ENCODE results near the gene PERCC1. TPM values are rescaled to one million over a fixed set of nuclear protein-coding genes. Genes with fewer than 3 reads are reported as not detected.
A peak's percentile ranks its signal among the peaks of the same experiment; 100 is the strongest.
"Not testable (repeated sequence)": the region's sequence is repeated elsewhere in the genome, so short reads cannot be mapped to it uniquely, and the experiment has no call there.

Gene PERCC1
- total and polyA plus RNA-seq, 5 donors from 2014 or later, result not detected

DNA sequence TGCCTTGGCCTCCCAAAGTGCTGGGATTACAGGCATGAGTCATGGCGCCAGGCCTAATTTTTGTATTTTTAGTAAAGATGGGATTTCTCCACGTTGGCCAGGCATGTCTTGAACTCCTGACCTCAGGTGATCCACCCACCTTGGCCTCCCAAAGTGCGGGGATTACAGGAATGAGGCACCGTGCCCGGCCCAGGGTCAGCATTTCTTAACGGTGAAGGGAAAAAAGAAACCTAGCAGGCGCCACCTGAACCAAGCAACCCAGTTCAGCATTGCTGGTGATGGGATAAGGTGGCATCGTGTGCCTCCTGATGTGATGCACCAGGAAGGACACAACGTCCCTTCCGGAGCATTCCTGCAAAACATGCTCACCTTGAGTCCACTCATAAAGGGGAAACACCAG lies 46.2 kb downstream of the PERCC1 start:
- no peak overlapping the region for H3K4me3 ChIP-seq (ENCODE audit: low read depth, low read length)
- Mint-ChIP-seq H3K27me3 (peaks cover 8% of the 10 kb centered on the region), H3K4me3 (peak overlapping the region in 3 of 4 donors; percentile 22 to 47 (median 43)), H3K4me1 (peaks cover 0 to 26% (median 12%) of the 10 kb centered on the region in 4 donors), H3K36me3 (peaks cover 3% of the 10 kb centered on the region), H3K9me3 (peaks cover 0 to 1% (median 0%) of the 10 kb centered on the region in 7 donors), H3K27ac (no peak overlapping the region)
- no peaks in the 10 kb centered on the region for H3K27me3 ChIP-seq (ENCODE audit: control insufficient read depth, insufficient read depth, low read length)
- ATAC-seq (ENCODE audit: low read depth in 2 of 2) (no peak), DNase-seq (no peak)
- H3K9me3 ChIP-seq (ENCODE audit: control insufficient read depth in 2 of 2, low read length in 2 of 2), result no peaks in the 10 kb centered on the region
- H3K36me3 ChIP-seq (ENCODE audit: control insufficient read depth, insufficient read depth, low read length), result no peaks in the 10 kb centered on the region
- peaks cover 20% of the 10 kb centered on the region for H3K4me1 ChIP-seq (ENCODE audit: control insufficient read depth, insufficient read depth, low read length, poor library complexity, severe bottlenecking)
- H3K27ac ChIP-seq (ENCODE audit: insufficient read depth, low read length, poor library complexity, severe bottlenecking), result no peak overlapping the region

DNA sequence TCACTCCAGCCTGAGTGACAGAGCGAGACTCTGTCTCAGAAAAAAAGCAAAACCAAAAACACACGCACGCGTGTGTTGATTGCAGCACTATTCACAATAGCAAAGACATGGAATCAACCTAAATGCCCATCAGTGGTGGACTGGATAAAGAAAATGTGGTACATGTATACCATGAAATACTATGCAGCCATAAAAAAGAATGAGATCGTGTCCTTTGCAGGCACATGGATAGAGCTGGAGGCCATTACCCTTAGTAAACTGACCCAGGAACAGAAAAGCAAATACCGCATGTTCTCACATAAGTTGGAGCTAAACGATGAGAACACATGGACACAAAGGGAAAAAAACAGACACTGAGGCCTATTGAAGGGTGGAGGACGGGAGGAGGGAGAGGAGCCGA lies 48.1 kb downstream of the PERCC1 start:
- H3K4me3 ChIP-seq (ENCODE audit: low read depth, low read length), result not testable (repeated sequence)

DNA sequence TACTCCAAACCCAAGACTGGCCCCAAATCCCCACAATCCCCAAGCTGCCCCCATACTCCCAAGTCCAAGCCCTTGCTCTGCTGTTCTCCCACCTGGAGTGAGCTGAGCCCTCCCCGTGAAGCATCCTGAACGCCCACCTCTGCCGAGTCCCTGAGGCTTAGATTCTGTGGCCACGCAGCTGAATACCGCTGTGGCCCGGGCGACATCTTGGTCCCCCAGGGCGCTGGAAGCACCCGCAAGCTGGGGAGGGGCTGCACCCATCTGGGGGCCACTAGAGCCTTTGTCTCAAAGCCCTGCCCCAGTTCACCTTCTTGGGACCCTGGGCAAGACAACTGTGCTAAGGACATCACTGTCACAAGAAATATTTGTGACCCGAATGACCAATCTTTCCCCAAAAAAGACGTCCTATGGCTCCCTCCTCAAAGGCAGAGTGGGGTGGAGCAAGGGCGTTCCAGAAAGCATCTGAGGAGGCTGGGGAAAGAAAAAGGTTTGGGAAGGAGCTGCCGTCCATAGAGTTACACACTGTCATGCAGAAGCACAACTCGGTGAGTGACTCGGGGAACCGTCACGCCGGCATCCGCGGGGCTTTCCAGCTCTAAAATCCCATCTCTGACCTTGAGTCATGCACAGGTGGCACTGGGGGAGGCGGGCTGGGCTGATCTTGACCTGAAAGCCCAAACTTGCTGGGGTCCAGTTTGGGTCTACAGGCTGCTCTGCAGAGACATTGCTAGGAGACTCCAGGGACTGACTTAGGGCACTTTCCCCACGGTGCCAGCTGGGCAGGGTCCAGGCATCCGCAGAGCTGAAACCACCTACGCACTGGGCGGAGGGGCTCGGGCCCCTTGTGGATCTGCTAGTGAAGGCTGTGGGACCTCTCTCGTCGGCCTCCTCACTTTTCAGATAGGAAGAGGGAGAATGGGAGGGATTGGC lies 51.3 kb downstream of the PERCC1 start:
- H3K4me3 Mint-ChIP-seq, result no peak overlapping the region
- peaks cover 0 to 1% (median 0%) of the 10 kb centered on the region in 7 donors for H3K9me3 Mint-ChIP-seq
- H3K36me3 ChIP-seq (ENCODE audit: control insufficient read depth, insufficient read depth, low read length), result no peaks in the 10 kb centered on the region
- no peak for ATAC-seq (ENCODE audit: low read depth in 2 of 2)
- no peak overlapping the region for H3K27ac Mint-ChIP-seq
- no peaks in the 10 kb centered on the region for H3K27me3 ChIP-seq (ENCODE audit: control insufficient read depth, insufficient read depth, low read length)
- H3K27me3 Mint-ChIP-seq, result peaks cover 12% of the 10 kb centered on the region
- H3K36me3 Mint-ChIP-seq, result no peaks in the 10 kb centered on the region
- no peaks in the 10 kb centered on the region for H3K4me1 ChIP-seq (ENCODE audit: control insufficient read depth, insufficient read depth, low read length, poor library complexity, severe bottlenecking)
- H3K4me1 Mint-ChIP-seq, result no peaks in the 10 kb centered on the region
- no peaks in the 10 kb centered on the region for H3K9me3 ChIP-seq (ENCODE audit: control insufficient read depth in 2 of 2, low read length in 2 of 2)
- H3K4me3 ChIP-seq (ENCODE audit: low read depth, low read length), result no peak overlapping the region
- no peak overlapping the region for H3K27ac ChIP-seq (ENCODE audit: insufficient read depth, low read length, poor library complexity, severe bottlenecking)
- no peak for DNase-seq

More for the DNA sequence above, 48.1 kb downstream of the PERCC1 start:
- Mint-ChIP-seq H3K4me1 (peaks cover 0 to 11% (median 3%) of the 10 kb centered on the region in 4 donors), H3K27ac (peak overlapping the region in 1 of 3 donors; percentile 49), H3K27me3 (peaks cover 12% of the 10 kb centered on the region)
- ATAC-seq (ENCODE audit: low read depth in 2 of 2); H3K27me3 ChIP-seq (ENCODE audit: control insufficient read depth, insufficient read depth, low read length); H3K27ac ChIP-seq (ENCODE audit: insufficient read depth, low read length, poor library complexity, severe bottlenecking); H3K9me3 Mint-ChIP-seq; DNase-seq; H3K4me3 Mint-ChIP-seq; H3K36me3 ChIP-seq (ENCODE audit: control insufficient read depth, insufficient read depth, low read length); H3K36me3 Mint-ChIP-seq; H3K9me3 ChIP-seq (ENCODE audit: control insufficient read depth in 2 of 2, low read length in 2 of 2): not testable (repeated sequence)
- H3K4me1 ChIP-seq (ENCODE audit: control insufficient read depth, insufficient read depth, low read length, poor library complexity, severe bottlenecking), result peaks cover 17% of the 10 kb centered on the region

Other genes starting within 250 kb of the PERCC1 start
- gene TPSG1, start 205.8 kb upstream of the PERCC1 start, total RNA-seq, result not detected
- gene TPSG1, start 205.8 kb upstream of the PERCC1 start, polyA plus RNA-seq, result not detected
- not detected for gene TPSB2, start 200.9 kb upstream of the PERCC1 start, total RNA-seq
- gene TPSB2, start 200.9 kb upstream of the PERCC1 start, polyA plus RNA-seq, result not detected
- gene TPSAB1, start 190.4 kb upstream of the PERCC1 start, total RNA-seq, result not detected
- not detected for gene TPSAB1, start 190.4 kb upstream of the PERCC1 start, polyA plus RNA-seq
- not detected for gene TPSD1, start 175.0 kb upstream of the PERCC1 start, total RNA-seq
- gene TPSD1, start 175.0 kb upstream of the PERCC1 start, polyA plus RNA-seq, result not detected
- 205 TPM for gene UBE2I, start 121.4 kb upstream of the PERCC1 start, total RNA-seq
- 100 to 1,000 TPM in 1 of 4 donors, 10 to 100 TPM in 3; 75.5 to 124 (median 89.6) TPM for gene UBE2I, start 121.4 kb upstream of the PERCC1 start, polyA plus RNA-seq
- gene BAIAP3, start 97.4 kb upstream of the PERCC1 start, total RNA-seq, result 3.1 TPM
- under 1 TPM; 0.11 to 0.79 (median 0.27) TPM for gene BAIAP3, start 97.4 kb upstream of the PERCC1 start, polyA plus RNA-seq
- gene TSR3, start 79.2 kb upstream of the PERCC1 start, total RNA-seq, result 31.5 TPM
- 100 to 1,000 TPM in 1 of 4 donors, 10 to 100 TPM in 3; 81.1 to 103 (median 94.1) TPM for gene TSR3, start 79.2 kb upstream of the PERCC1 start, polyA plus RNA-seq
- gene GNPTG, start 79.1 kb upstream of the PERCC1 start, total RNA-seq, result 44.1 TPM
- gene GNPTG, start 79.1 kb upstream of the PERCC1 start, polyA plus RNA-seq, result 10 to 100 TPM; 43.2 to 51.3 (median 46.3) TPM
- gene UNKL, start 16.4 kb upstream of the PERCC1 start, total RNA-seq, result 94.3 TPM
- gene UNKL, start 16.4 kb upstream of the PERCC1 start, polyA plus RNA-seq, result 1 to 10 TPM; 6.3 to 9.6 (median 8.1) TPM
- gene UQCC4, start 10.3 kb upstream of the PERCC1 start, total RNA-seq, result 6.6 TPM
- gene UQCC4, start 10.3 kb upstream of the PERCC1 start, polyA plus RNA-seq, result 10 to 100 TPM; 35.0 to 39.6 (median 36.8) TPM
- gene CCDC154, start 13.5 kb downstream of the PERCC1 start, total RNA-seq, result 2.6 TPM
- gene CCDC154, start 13.5 kb downstream of the PERCC1 start, polyA plus RNA-seq, result not detected
- 104 TPM for gene CLCN7, start 44.0 kb downstream of the PERCC1 start, total RNA-seq
- gene CLCN7, start 44.0 kb downstream of the PERCC1 start, polyA plus RNA-seq, result 10 to 100 TPM; 22.0 to 24.9 (median 23.5) TPM
- not detected for gene PTX4, start 57.9 kb downstream of the PERCC1 start, total RNA-seq
- not detected for gene PTX4, start 57.9 kb downstream of the PERCC1 start, polyA plus RNA-seq
- 27.4 TPM for gene TELO2, start 62.3 kb downstream of the PERCC1 start, total RNA-seq
- 10 to 100 TPM in 3 of 4 donors, 1 to 10 TPM in 1; 9.1 to 15.2 (median 11.6) TPM for gene TELO2, start 62.3 kb downstream of the PERCC1 start, polyA plus RNA-seq
- 25.8 TPM for gene TMEM204, start 102.6 kb downstream of the PERCC1 start, total RNA-seq
- gene TMEM204, start 102.6 kb downstream of the PERCC1 start, polyA plus RNA-seq, result 10 to 100 TPM; 59.8 to 97.4 (median 69.1) TPM
- 2.5 TPM for gene IFT140, start 181.0 kb downstream of the PERCC1 start, total RNA-seq
- gene IFT140, start 181.0 kb downstream of the PERCC1 start, polyA plus RNA-seq, result 1 to 10 TPM; 1.1 to 2.0 (median 1.5) TPM
- 30.5 TPM for gene CRAMP1, start 181.3 kb downstream of the PERCC1 start, total RNA-seq
- gene CRAMP1, start 181.3 kb downstream of the PERCC1 start, polyA plus RNA-seq, result 1 to 10 TPM in 2 of 4 donors, under 1 TPM in 2; 0.49 to 1.6 (median 1.1) TPM
- 13.7 TPM for gene JPT2, start 247.2 kb downstream of the PERCC1 start, total RNA-seq
- gene JPT2, start 247.2 kb downstream of the PERCC1 start, polyA plus RNA-seq, result 10 to 100 TPM in 2 of 4 donors, 1 to 10 TPM in 2; 9.7 to 13.9 (median 10.2) TPM